ENCODE data around the gene CGREF1. TPM values are rescaled to one million over a fixed set of nuclear protein-coding genes. Genes with fewer than 3 reads are reported as not detected.
A peak's percentile ranks its signal among the peaks of the same experiment; 100 is the strongest.

Gene CGREF1
- total RNA-seq, 2 experiments from 2014 or later, result not detected

DNA sequence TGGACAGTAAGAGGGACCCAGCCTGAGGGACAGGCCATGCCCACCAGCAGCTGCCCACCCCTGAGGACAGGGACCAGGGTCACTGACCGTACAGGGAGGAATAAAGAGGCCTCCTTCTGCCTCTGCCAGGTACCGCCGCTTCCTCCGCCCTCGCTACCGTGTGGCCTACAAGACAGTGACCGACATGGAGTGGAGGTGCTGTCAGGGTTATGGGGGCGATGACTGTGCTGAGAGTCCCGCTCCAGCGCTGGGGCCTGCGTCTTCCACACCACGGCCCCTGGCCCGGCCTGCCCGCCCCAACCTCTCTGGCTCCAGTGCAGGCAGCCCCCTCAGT, 38.4 kb downstream of the CGREF1 start:
- H3K27ac ChIP-seq (ENCODE audit: low read depth, low read length, poor library complexity, severe bottlenecking), result peak overlapping the region; percentile 31
- H3K4me2 ChIP-seq (ENCODE audit: low read length), result peak overlapping the region; percentile 66
- H3K36me3 ChIP-seq (ENCODE audit: insufficient read depth, low read length), result no peaks in the 10 kb centered on the region
- TF ChIP-seq EZH2phosphoT487 (IDR thresholded peaks at IDR 0.05; ENCODE audit: borderline replicate concordance, low read depth, low read length), result no peak
- TF ChIP-seq, protein P1, sequence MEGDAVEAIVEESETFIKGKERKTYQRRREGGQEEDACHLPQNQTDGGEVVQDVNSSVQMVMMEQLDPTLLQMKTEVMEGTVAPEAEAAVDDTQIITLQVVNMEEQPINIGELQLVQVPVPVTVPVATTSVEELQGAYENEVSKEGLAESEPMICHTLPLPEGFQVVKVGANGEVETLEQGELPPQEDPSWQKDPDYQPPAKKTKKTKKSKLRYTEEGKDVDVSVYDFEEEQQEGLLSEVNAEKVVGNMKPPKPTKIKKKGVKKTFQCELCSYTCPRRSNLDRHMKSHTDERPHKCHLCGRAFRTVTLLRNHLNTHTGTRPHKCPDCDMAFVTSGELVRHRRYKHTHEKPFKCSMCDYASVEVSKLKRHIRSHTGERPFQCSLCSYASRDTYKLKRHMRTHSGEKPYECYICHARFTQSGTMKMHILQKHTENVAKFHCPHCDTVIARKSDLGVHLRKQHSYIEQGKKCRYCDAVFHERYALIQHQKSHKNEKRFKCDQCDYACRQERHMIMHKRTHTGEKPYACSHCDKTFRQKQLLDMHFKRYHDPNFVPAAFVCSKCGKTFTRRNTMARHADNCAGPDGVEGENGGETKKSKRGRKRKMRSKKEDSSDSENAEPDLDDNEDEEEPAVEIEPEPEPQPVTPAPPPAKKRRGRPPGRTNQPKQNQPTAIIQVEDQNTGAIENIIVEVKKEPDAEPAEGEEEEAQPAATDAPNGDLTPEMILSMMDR (conservative IDR thresholded peaks at IDR 0.05; ENCODE audit: low read length), result no peak
- no TSS peak for BruUV-seq (replicated peaks)
- intact Hi-C loops (cut with micrococcal nuclease; ENCODE audit: unreplicated experiment), result no loop called here
- no peak overlapping the region for H3K4me3 ChIP-seq (ENCODE audit: low read depth, low read length, poor library complexity, severe bottlenecking)
- H3K9me3 ChIP-seq (ENCODE audit: low read length), result no peaks in the 10 kb centered on the region
- peak overlapping the region; percentile 43; the same call in 1 of the 2 replicates for H2AFZ ChIP-seq (ENCODE audit: low read length)
- H3K9me2 ChIP-seq (ENCODE audit: insufficient read depth, low read length), result no peaks in the 10 kb centered on the region
- ChIA-PET POLR2A (interaction anchor here (0.6 kb wide), 1 partner anchor 96 kb away, joined by 5 read pairs; no protein-coding TSS in a partner anchor), CTCF (ENCODE audit: unreplicated experiment) (interaction anchor here (1.0 kb wide), 1 partner anchor 201 kb away, joined by 3 read pairs; no protein-coding TSS in a partner anchor)
- peaks cover 51% of the 10 kb centered on the region for H3K4me1 ChIP-seq (ENCODE audit: insufficient read depth, low read length, poor library complexity, severe bottlenecking)
- no peaks in the 10 kb centered on the region for H4K20me1 ChIP-seq (ENCODE audit: insufficient read depth, low read length)
- no peak for DNase-seq (ENCODE audit: low spot score)
- no peaks in the 10 kb centered on the region for H3K79me2 ChIP-seq (ENCODE audit: insufficient read depth, low read depth, low read length)

GRCh38 chr2:27080140-27080469, 38.8 kb downstream of the CGREF1 start:
- H3K4me1 ChIP-seq (ENCODE audit: insufficient read depth, low read length, poor library complexity, severe bottlenecking), result peaks cover 52% of the 10 kb centered on the region

More at GRCh38 chr2:27080140-27080469, 38.8 kb downstream of the CGREF1 start:
- Histone ChIP-seq H3K79me2 (ENCODE audit: insufficient read depth, low read depth, low read length) (no peaks in the 10 kb centered on the region), H4K20me1 (ENCODE audit: insufficient read depth, low read length) (no peaks in the 10 kb centered on the region), H2AFZ (ENCODE audit: low read length) (no peak overlapping the region), H3K4me3 (ENCODE audit: low read depth, low read length, poor library complexity, severe bottlenecking) (no peak overlapping the region), H3K27ac (ENCODE audit: low read depth, low read length, poor library complexity, severe bottlenecking) (no peak overlapping the region), H3K4me2 (ENCODE audit: low read length) (no peak overlapping the region), H3K9me3 (ENCODE audit: low read length) (no peaks in the 10 kb centered on the region), H3K9me2 (ENCODE audit: insufficient read depth, low read length) (no peaks in the 10 kb centered on the region), H3K36me3 (ENCODE audit: insufficient read depth, low read length) (no peaks in the 10 kb centered on the region)
- no TSS peak for BruUV-seq (replicated peaks)
- intact Hi-C loops (cut with micrococcal nuclease; ENCODE audit: unreplicated experiment), result no loop called here
- no peak for DNase-seq (ENCODE audit: low spot score)
- ChIA-PET CTCF (ENCODE audit: unreplicated experiment) (no interaction called here), POLR2A (interaction anchor here (0.6 kb wide), 1 partner anchor 90 kb away, joined by 3 read pairs; no protein-coding TSS in a partner anchor)
- TF ChIP-seq, protein P1 (conservative IDR thresholded peaks at IDR 0.05; ENCODE audit: low read length), result no peak
- no peak for TF ChIP-seq EZH2phosphoT487 (IDR thresholded peaks at IDR 0.05; ENCODE audit: borderline replicate concordance, low read depth, low read length)
